GDM1 (cell line): Measurements from ENCODE around the gene SPTLC3.

ENCODE experiments used
- DNase-seq: peaks from one replicate; lab custom pipeline; 2025; lab: John Stamatoyannopoulos, UW

Gene SPTLC3

GRCh38 chr20:13141546-13141945 lies 132.8 kb downstream of the SPTLC3 start:
- no peak for DNase-seq

DNA sequence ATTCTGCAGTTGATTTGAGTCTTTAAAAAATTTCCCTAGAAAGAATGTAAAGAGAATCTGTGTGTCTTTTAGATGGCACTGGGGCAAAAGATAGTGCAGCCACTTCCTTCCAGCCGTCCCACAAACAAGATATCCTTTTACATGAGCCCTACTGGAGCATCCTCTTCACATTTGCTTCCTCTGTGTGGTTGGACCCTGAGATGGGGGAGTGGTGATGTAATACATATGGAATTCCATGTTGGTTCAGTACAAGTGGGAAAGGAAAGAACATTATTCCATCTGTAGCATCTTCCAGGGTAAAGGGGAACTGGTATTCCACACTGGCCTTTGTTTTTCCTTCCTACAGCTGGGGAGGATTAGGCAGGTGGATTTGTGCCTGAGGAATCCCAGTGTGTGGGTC lies 133.4 kb downstream of the SPTLC3 start:
- peak; percentile 20 for DNase-seq

GRCh38 chr20:13147071-13147963 lies 138.5 kb downstream of the SPTLC3 start:
- DNase-seq: no peak

- no peak for DNase-seq
Measured at GRCh38 chr20:13147971-13148370, 139.2 kb downstream of the SPTLC3 start.

GRCh38 chr20:13148402-13148801 lies 139.6 kb downstream of the SPTLC3 start:
- DNase-seq: no peak

GRCh38 chr20:13148961-13149360 lies 140.2 kb downstream of the SPTLC3 start:
- DNase-seq: no peak

- no peak for DNase-seq
Measured at GRCh38 chr20:13149371-13150105, 140.8 kb downstream of the SPTLC3 start.

DNA sequence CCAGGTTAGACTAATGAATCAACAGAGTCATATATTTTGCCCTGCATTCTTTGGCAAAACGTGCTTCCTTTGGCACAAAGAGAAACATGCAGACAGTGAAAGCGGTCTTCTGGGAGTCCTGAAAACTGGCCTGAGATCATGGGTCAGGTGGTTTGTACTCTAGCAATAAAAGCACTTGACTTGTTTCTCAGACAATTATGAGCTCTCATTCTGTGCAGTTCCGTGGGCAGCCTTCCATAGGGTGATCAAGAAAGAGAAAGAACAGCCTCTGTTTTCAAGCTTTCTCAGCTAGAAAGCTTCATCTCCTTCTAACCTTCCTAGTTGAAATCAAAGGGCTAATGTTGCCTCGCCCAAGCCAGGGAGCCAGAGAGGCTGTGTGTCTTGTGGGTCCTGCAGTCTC lies 149.6 kb downstream of the SPTLC3 start:
- no peak for DNase-seq

DNA sequence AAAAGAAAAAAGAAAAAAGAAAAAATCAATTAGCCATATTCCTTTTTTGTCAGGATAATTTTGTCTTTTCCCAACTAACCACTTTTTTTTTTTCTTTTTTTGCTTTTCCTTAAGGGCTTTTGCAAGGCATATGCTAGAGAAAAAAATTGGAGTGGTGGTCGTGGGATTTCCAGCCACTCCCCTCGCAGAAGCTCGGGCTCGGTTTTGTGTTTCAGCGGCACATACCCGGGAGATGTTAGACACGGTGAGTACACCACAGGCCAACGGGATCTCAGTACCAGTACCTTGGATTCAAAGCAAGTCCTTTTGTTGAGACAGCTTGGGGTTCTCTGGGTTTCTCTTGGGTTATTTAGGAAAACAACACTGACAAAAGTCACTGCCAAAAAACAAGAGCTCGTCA lies 151.1 kb downstream of the SPTLC3 start:
- no peak for DNase-seq

GRCh38 chr20:13165203-13165602 lies 156.4 kb downstream of the SPTLC3 start:
- DNase-seq: no peak

GRCh38 chr20:13166011-13166410 lies 157.2 kb downstream of the SPTLC3 start:
- no peak for DNase-seq

- no peak for DNase-seq
Measured at GRCh38 chr20:13166437-13166836, 157.7 kb downstream of the SPTLC3 start.

DNA sequence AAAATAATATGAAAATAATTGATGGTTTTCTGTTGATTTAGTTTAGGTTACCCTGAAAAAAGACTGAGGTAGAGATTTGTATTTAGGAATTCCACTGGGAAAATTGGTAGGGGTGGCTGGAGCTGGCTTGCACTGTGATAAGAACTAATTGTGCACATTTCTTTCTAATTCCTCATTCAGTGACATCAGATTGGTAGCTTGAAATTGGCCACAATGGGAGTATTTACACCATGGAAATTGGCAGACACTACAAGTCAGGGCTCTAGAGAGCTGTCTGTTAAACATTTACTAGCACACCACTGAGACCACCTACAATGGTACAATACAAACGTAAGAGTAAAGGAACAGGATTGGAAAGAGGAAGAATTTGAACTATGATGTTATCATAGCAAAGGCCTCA lies 160.3 kb downstream of the SPTLC3 start:
- DNase-seq: no peak

DNA sequence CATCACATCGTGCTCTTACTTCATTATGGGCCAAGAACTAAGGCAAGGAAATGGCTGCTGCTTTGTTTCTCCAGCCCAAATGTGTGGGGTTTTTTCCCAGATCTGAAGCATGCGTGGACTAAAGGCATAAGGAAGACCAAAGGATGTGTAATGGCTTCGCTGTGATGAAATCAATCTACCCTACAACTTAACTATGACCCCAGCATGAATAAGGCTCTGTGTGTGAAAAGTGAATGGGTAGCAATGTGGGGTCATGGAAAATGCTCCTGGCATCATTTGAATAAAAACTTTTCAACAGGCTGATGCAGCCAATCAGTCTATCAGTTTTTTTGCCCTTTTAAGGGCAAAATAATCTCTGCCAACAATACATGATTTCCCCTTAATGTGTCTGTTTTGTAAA lies 162.0 kb downstream of the SPTLC3 start:
- no peak for DNase-seq

DNA sequence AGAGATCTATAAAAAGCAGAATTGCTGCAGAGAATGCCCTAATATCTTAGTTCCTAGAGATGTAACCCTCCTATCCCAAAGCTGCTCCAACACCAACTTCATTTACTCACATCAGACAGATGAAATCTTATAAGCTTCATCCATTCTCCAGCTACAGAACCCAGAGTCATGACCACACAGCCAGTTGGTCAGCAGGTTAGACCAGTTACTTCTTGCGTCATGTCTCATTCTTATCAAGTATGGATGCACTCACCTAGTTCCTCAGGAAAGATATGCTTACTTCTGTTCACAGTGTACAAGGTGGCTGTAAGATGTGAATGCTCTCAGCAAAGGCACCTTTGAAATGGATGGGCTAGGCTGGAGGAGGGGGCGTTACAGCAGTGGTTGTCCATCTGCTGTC lies 164.4 kb downstream of the SPTLC3 start:
- no peak for DNase-seq

GRCh38 chr20:13174402-13174801 lies 165.6 kb downstream of the SPTLC3 start:
- DNase-seq: no peak

- DNase-seq: no peak
Measured at GRCh38 chr20:13180986-13181889, 172.5 kb downstream of the SPTLC3 start.

GRCh38 chr20:13183005-13183404 lies 174.2 kb downstream of the SPTLC3 start:
- DNase-seq: no peak

DNA sequence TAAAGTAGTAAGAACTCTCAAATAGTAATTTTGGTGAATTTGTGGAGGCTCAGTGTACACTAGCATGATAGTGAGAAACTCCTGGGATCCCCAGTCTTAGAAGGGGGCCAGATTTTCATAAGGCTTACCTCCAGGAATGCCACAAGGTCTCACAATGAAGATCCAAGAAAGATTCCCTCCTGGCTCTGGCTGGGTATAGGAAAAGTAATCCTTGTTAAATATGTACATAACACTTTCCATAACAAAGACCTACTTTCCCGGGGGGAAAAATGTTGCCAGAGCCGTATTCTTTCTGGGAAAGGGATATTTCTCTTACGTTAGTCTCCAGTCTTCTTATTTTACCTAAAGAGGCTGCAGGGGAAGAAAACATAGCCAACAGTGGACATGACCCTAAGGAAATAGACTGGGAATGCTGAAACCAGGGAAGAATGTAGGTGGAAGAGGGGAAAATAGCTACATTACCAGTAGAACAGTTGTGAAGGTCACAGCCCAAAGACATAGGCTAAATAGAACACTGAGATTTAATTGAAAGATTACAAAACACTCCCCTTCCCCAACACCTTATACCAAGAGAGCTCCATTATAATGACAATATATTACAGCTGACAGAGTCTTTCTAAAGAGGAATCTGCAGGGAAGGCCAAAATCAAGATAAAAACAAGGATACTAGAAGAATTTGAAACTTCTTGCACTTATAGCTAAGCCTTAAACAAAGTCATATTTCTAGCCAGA lies 177.4 kb downstream of the SPTLC3 start:
- DNase-seq: no peak

DNA sequence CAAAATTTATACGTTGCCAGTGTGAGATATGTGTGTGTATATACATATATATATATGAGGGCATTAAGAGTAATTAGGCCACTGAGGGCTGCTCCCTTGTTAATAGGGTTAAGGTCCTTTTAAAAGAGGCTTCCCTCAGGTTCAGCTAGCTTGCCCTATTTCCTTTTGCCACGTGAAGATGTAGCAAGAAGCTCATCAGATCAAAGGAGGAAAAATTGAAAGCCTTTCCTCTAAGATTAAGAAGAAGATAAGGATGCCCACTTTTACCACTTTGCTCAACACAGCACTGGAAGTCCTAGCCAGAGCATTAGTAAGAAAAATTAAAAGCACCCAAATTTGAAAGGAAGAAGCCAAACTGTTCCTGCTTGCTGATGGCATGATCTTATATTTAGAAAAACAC lies 179.1 kb downstream of the SPTLC3 start:
- no peak for DNase-seq

DNA sequence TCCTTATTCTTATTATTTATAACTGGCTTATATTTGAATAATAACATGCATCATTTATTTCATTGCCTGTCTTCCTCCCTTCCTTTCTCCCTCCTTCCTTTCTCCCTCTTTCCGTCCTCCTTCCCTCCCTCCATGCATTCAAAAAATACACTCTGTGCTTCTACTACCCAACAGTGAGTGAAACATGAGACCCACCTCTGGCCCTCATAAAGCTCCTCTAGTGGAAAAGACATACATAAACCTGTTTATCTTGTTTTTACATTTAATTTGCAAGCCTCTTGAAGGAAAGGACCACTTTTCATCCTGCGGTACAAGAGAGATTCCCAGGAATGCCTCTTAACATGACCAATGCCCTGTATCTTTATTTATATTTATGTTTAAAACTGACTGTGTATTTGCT lies 190.5 kb downstream of the SPTLC3 start:
- no peak for DNase-seq
